Nephron (organoid): ENCODE measurements around the gene STAG3.
A peak's percentile ranks its signal among the peaks of the same experiment; 100 is the strongest.

Experiments
- H3K27ac Mint-ChIP-seq, 3 experiments: 2 replicates each; pipeline ENCODE4 v1.8.0; 2020; ENCODE audit warnings: mixed read lengths in 3 of 3, mild to moderate bottlenecking in 2 of 3, moderate library complexity in 1 of 3
- H3K27me3 Mint-ChIP-seq: 2 replicates; pipeline ENCODE4 v1.8.0; 2021; ENCODE audit warnings: low read depth, mild to moderate bottlenecking, moderate library complexity, mixed read lengths
- H3K36me3 Mint-ChIP-seq: 2 replicates; pipeline ENCODE4 v1.8.0; 2020; ENCODE audit warnings: low read depth, mixed read lengths
- H3K4me1 Mint-ChIP-seq: 2 replicates; pipeline ENCODE4 v1.8.0; 2020; ENCODE audit warnings: mixed read lengths
- H3K4me3 Mint-ChIP-seq, 3 experiments: 2 replicates each; pipeline ENCODE4 v1.8.0; 2020; ENCODE audit warnings: mild to moderate bottlenecking in 3 of 3, mixed read lengths in 3 of 3, moderate library complexity in 2 of 3
- H3K9me3 Mint-ChIP-seq: 2 replicates; pipeline ENCODE4 v1.8.0; 2020; ENCODE audit warnings: mixed read lengths
- CTCF ChIP-seq, 3 experiments: fragments of 200-600 bp; sonication (generic); IDR thresholded peaks; one replicate each; pipeline ENCODE4 v1.5.0; 2021; ENCODE audit warnings: antibody characterized with exemption in 3 of 3; ENCODE audit not compliant: unreplicated experiment in 3 of 3

STAG3 gene

GRCh38 chr7:100166317-100166940, 11.3 kb upstream of the STAG3 start:
- Mint-ChIP-seq H3K4me3 (peak overlapping the region; percentile 81 to 88 (median 82)), H3K36me3 (no peaks in the 10 kb centered on the region), H3K27ac (peak overlapping the region; percentile 92 to 96 (median 95)), H3K27me3 (peaks cover 31% of the 10 kb centered on the region), H3K9me3 (no peaks in the 10 kb centered on the region), H3K4me1 (peaks cover 38% of the 10 kb centered on the region)
- TF ChIP-seq CTCF (IDR thresholded peaks at IDR 0.05; ENCODE audit: unreplicated experiment in 3 of 3) = no peak

DNA sequence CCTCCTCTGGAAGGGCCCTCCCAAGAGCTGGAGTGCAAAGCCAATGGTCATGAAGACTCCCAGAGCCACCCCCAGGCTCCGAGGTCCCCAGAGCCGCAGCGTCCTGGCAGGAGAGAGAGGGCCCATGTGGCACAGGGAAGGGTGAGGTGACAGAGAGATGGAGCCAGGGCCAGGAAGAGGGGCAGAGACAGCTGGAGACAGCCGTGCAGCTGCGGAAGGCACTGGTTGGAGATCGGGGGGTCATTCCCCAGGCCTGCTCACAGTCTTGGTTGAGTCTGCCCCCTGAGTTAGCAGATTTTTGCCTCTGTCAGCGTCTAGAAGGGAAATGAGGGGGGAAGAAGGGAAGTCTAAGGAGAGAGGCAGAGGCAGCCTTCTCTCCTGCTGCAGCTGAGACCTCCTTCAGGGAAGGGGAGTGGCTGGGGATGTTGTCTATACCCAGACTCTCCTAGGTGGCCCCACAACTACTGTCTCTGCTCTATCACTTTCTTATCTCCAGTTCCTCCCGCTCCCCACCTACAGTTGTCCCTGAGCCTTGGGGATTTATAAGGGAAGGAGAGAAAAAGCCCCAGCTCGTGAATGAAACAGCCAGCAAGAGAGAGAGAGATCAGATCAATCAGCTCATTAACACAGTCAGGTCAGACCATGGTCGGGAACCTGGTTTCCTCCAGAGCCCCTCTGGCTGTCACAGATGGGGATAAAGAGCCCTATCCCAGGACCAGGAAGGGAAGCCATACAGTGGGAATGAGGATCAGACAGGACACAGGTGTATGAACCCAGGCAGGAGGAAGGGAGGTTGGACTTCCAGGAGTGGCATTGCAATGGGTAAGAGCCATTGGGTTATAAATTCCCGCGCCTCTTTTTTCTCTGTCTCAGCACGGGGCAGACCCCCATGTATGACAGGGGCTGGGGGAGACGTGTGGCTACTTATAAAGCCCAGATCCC, 10.5 kb upstream of the STAG3 start:
- H3K4me1 Mint-ChIP-seq = peaks cover 38% of the 10 kb centered on the region
- peaks cover 36% of the 10 kb centered on the region for H3K27me3 Mint-ChIP-seq
- peak overlapping the region; percentile 81 to 88 (median 82) for H3K4me3 Mint-ChIP-seq
- H3K9me3 Mint-ChIP-seq = no peaks in the 10 kb centered on the region
- H3K27ac Mint-ChIP-seq = peak overlapping the region; percentile 92 to 96 (median 95)
- H3K36me3 Mint-ChIP-seq = no peaks in the 10 kb centered on the region
- no peak for TF ChIP-seq CTCF (IDR thresholded peaks at IDR 0.05; ENCODE audit: unreplicated experiment in 3 of 3)

GRCh38 chr7:100167912-100168323, 9.8 kb upstream of the STAG3 start:
- H3K4me1 Mint-ChIP-seq = peaks cover 38% of the 10 kb centered on the region
- H3K36me3 Mint-ChIP-seq = no peaks in the 10 kb centered on the region
- H3K9me3 Mint-ChIP-seq = no peaks in the 10 kb centered on the region
- H3K27ac Mint-ChIP-seq = peak overlapping the region; percentile 92 to 96 (median 95)
- peak overlapping the region; percentile 81 to 88 (median 82) for H3K4me3 Mint-ChIP-seq
- no peak for TF ChIP-seq CTCF (IDR thresholded peaks at IDR 0.05; ENCODE audit: unreplicated experiment in 3 of 3)
- peaks cover 36% of the 10 kb centered on the region for H3K27me3 Mint-ChIP-seq

- no peaks in the 10 kb centered on the region for H3K9me3 Mint-ChIP-seq
- TF ChIP-seq CTCF (IDR thresholded peaks at IDR 0.05; ENCODE audit: unreplicated experiment in 3 of 3) = no peak
- H3K27ac Mint-ChIP-seq = peak overlapping the region; percentile 92 to 96 (median 95)
- H3K4me3 Mint-ChIP-seq = peak overlapping the region; percentile 81 to 88 (median 82)
- peaks cover 13% of the 10 kb centered on the region for H3K36me3 Mint-ChIP-seq
- peaks cover 38% of the 10 kb centered on the region for H3K4me1 Mint-ChIP-seq
- H3K27me3 Mint-ChIP-seq = peaks cover 43% of the 10 kb centered on the region
Observed at GRCh38 chr7:100169147-100169850, 8.4 kb upstream of the STAG3 start.

DNA sequence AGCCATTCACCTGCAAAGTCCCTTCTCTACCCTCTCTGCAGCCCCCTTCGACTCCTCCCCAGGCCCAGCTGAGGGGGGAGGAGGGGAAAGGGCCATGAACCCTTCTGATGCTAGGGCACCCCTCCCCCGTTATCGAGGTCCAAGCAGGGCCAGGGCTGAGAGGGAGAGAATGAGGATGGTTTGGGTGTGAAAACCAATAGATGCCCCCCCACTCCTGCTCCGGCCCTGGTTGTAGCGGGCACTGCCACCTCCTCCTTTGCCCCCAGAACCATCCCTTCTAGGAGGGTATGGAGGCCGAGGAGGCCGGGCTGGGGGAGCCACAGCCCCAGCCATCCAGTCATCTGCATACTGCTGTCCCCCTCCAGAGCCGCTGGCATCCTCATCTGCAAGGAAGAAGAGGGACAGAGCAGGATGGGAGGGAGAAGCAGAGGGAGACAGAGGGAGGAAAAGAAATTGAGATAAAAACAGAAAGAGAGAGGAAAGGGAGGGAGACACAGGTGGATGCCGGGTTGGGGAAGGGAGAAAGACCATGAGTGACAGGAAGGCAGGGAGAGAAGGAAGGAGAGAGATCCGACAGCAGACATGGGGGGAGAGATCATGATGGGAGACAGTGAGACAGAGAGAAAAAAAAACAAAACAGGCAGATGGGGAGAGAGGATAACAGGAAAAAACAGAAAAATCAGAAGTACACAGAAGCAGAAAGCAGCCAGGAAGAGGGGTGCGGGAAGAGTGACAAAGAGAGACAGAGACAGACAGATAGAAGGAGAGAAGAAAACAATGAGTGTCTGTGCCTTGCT, 7.4 kb upstream of the STAG3 start:
- Mint-ChIP-seq H3K9me3 (no peaks in the 10 kb centered on the region), H3K4me1 (peaks cover 38% of the 10 kb centered on the region), H3K36me3 (peaks cover 13% of the 10 kb centered on the region), H3K27ac (peak overlapping the region; percentile 17 to 75 (median 23)), H3K4me3 (peak overlapping the region; percentile 71 to 79 (median 71)), H3K27me3 (peaks cover 43% of the 10 kb centered on the region)
- TF ChIP-seq CTCF (IDR thresholded peaks at IDR 0.05; ENCODE audit: unreplicated experiment in 3 of 3) = no peak
